Frontal cortex (tissue), 4 donors: ENCODE results near the gene BRINP3. TPM values are rescaled to one million over a fixed set of nuclear protein-coding genes. Genes with fewer than 3 reads are reported as not detected.

ENCODE experiments used
- DNase-seq, 2 donors: peaks; one replicate each; pipeline ENCODE4 v3.0.0; 2012; ENCODE audit warnings: low spot score in 2 of 2
- FAIRE-seq: peaks from 2 replicates; lab custom pipeline; 2012; peaks lifted over from hg19 to GRCh38; lab: Jason Lieb, UNC
- total RNA-seq: library from RNA; depleted of rRNA; stranded (reverse); fragments of >200 nt; gene quantifications from one replicate; pipeline ENCODE4 v1.2.3, GENCODE V29; 2014
- donor health status: control.
- donor health status: control.
- donor health status: control.

The BRINP3 gene
- total RNA-seq, 1 donor from 2014 or later, result 51.8 TPM

GRCh38 chr1:190328871-190329270 is 148.8 kb downstream of the BRINP3 start:
- DNase-seq (no peak), FAIRE-seq (no peak)

GRCh38 chr1:190328361-190328760 is 149.3 kb downstream of the BRINP3 start:
- FAIRE-seq (no peak), DNase-seq (no peak)

- DNase-seq (no peak), FAIRE-seq (no peak)
Observed at GRCh38 chr1:190327271-190327670, 150.4 kb downstream of the BRINP3 start.

- FAIRE-seq (no peak), DNase-seq (no peak)
Observed at GRCh38 chr1:190323530-190323929, 154.1 kb downstream of the BRINP3 start.

- no peak for FAIRE-seq
- no peak for DNase-seq
Observed at GRCh38 chr1:190322274-190322673, 155.4 kb downstream of the BRINP3 start.

- DNase-seq (no peak), FAIRE-seq (no peak)
Observed at GRCh38 chr1:190320952-190321351, 156.7 kb downstream of the BRINP3 start.

- FAIRE-seq (no peak), DNase-seq (no peak)
Observed at GRCh38 chr1:190312763-190313162, 164.9 kb downstream of the BRINP3 start.

- DNase-seq (no peak), FAIRE-seq (no peak)
Observed at GRCh38 chr1:190303501-190303900, 174.2 kb downstream of the BRINP3 start.

- DNase-seq, result no peak
- no peak for FAIRE-seq
Observed at GRCh38 chr1:190296453-190296852, 181.2 kb downstream of the BRINP3 start.

GRCh38 chr1:190289897-190290296 is 187.8 kb downstream of the BRINP3 start:
- no peak for DNase-seq
- FAIRE-seq, result no peak

GRCh38 chr1:190286111-190286510 is 191.6 kb downstream of the BRINP3 start:
- peak; percentile 54 for FAIRE-seq
- no peak for DNase-seq

GRCh38 chr1:190277107-190277506 is 200.6 kb downstream of the BRINP3 start:
- DNase-seq (no peak), FAIRE-seq (no peak)

- FAIRE-seq, result no peak
- DNase-seq, result no peak
Observed at GRCh38 chr1:190274721-190275120, 202.9 kb downstream of the BRINP3 start.

- no peak for FAIRE-seq
- DNase-seq, result no peak
Observed at GRCh38 chr1:190273161-190273560, 204.5 kb downstream of the BRINP3 start.

- no peak for DNase-seq
- FAIRE-seq, result no peak
Observed at GRCh38 chr1:190262538-190262937, 215.1 kb downstream of the BRINP3 start.

GRCh38 chr1:190259424-190259823 is 218.2 kb downstream of the BRINP3 start:
- FAIRE-seq, result no peak
- no peak for DNase-seq

- no peak for DNase-seq
- FAIRE-seq, result no peak
Observed at GRCh38 chr1:190258003-190258402, 219.7 kb downstream of the BRINP3 start.

GRCh38 chr1:190252046-190252445 is 225.6 kb downstream of the BRINP3 start:
- FAIRE-seq (no peak), DNase-seq (no peak)

- FAIRE-seq (no peak), DNase-seq (no peak)
Observed at GRCh38 chr1:190250368-190250767, 227.3 kb downstream of the BRINP3 start.

- DNase-seq (no peak), FAIRE-seq (no peak)
Observed at GRCh38 chr1:190244406-190244805, 233.3 kb downstream of the BRINP3 start.

GRCh38 chr1:190243056-190243455 is 234.6 kb downstream of the BRINP3 start:
- FAIRE-seq, result no peak
- DNase-seq, result no peak

- DNase-seq (no peak), FAIRE-seq (peak; percentile 73)
Observed at GRCh38 chr1:190226006-190226405, 251.7 kb downstream of the BRINP3 start.

- FAIRE-seq, result no peak
Observed at GRCh38 chr1:190212450-190212849, 265.2 kb downstream of the BRINP3 start.

More at GRCh38 chr1:190212450-190212849, 265.2 kb downstream of the BRINP3 start:
- DNase-seq, result no peak
